ES-I3 (cell line): Measurements from ENCODE around the gene PLCH1.

ENCODE experiments used
- H3K36me3 ChIP-seq: 2 replicates; pipeline ENCODE4 v1.6.1; 2013; ENCODE audit warnings: mild to moderate bottlenecking, low read length, control low read depth, moderate library complexity; ENCODE audit not compliant: insufficient read depth
- H3K4me1 ChIP-seq: 2 replicates; pipeline ENCODE4 v1.6.1; 2013; ENCODE audit warnings: mild to moderate bottlenecking, control low read depth, low read length; ENCODE audit not compliant: insufficient read depth
- H3K9ac ChIP-seq: 2 replicates; pipeline ENCODE4 v1.6.1; 2013; ENCODE audit warnings: low read depth, mild to moderate bottlenecking, low read length, moderate library complexity
- H3K9me3 ChIP-seq: 2 replicates; pipeline ENCODE4 v1.6.1; 2013; ENCODE audit warnings: mild to moderate bottlenecking, low read length, moderate library complexity; ENCODE audit not compliant: control insufficient read depth, insufficient read depth

PLCH1 gene

DNA sequence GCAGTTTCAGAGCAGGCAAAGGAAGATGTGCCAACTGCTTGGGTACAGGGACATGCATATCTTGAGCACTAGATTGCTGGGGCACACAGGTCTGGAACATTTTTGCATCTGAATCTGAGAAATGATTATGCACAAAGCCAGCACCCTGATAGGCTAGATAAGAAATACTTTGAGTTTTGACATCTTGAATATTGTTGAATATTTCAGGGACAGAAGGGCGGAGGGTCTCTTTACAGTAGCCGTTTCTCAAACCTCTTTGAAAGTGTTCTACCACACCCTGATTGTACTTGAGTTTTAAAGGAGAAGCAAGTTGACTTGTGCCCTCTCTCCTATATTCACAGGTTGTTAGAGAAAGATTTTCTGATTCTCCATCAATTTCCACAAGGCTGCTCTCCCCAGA is 263.3 kb downstream of the PLCH1 start:
- Histone ChIP-seq H3K36me3 (no peaks in the 10 kb centered on the region), H3K9ac (no peak overlapping the region), H3K9me3 (no peaks in the 10 kb centered on the region; the same call in 1 of the 2 replicates), H3K4me1 (no peaks in the 10 kb centered on the region)

DNA sequence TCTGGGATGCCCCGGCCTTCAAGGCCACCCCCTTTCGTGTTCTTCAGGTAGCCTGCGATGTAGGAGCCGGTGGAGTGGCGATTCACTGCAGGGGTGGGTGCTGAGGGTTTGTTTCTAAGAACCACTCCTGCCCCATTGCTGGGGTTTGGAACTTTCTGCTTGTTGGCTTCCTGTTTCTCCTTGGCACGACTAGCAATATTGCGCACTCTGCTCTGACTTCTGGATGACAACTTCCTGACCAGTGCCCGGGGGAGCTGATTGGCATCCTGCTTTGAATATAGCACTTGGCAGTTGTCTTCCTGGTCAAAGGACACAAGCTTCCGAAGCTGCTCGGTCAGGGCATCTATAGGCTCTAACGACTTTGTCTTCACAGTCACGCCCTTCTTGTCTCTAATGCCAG is 263.8 kb downstream of the PLCH1 start:
- no peaks in the 10 kb centered on the region; the same call in 1 of the 2 replicates for H3K9me3 ChIP-seq
- H3K9ac ChIP-seq = no peak overlapping the region
- no peaks in the 10 kb centered on the region for H3K36me3 ChIP-seq
- H3K4me1 ChIP-seq = no peaks in the 10 kb centered on the region

DNA sequence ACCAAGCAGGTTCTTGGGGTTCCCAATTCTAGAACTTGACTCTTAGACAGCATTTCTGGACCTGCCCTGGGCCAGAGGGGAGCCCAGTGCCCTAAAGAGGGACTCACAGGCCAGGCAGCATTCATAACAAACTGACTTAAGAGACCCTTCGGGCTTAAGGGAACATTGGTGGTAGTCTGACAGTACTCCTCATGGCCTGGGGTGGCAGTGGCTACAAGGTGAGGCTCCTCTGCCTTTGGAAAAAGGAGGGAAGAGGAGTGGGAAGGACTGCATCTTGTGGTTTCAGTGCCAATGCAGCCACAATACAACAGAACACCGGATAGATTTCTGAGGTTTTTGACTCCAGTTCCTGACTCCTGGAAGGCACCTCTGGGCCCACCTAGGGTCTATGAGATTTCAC is 279.2 kb downstream of the PLCH1 start:
- Histone ChIP-seq H3K9me3 (no peaks in the 10 kb centered on the region), H3K36me3 (no peaks in the 10 kb centered on the region), H3K9ac (no peak overlapping the region)

DNA sequence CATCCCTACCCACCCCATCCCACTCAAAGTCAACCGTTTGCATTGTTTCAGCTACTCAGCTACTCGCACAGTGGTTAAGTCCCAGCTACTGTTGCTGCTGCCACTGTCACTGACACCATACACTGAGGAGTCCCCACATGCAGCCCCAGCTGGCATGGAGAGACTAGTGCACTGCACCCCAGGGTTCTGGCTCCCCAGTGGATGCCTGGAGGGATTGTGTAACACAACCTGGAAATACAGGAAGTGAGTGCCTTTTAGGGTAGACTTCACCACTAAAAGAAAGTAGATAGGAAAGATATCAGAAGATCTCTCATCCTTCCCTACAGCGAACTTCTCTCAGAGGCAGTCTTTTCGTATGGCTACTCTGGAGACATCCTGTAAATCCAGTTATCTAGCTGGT is 282.2 kb downstream of the PLCH1 start:
- Histone ChIP-seq H3K9me3 (no peaks in the 10 kb centered on the region), H3K9ac (no peak overlapping the region), H3K36me3 (no peaks in the 10 kb centered on the region), H3K4me1 (no peaks in the 10 kb centered on the region)

More for the DNA sequence above, 279.2 kb downstream of the PLCH1 start:
- H3K4me1 ChIP-seq = no peaks in the 10 kb centered on the region

DNA sequence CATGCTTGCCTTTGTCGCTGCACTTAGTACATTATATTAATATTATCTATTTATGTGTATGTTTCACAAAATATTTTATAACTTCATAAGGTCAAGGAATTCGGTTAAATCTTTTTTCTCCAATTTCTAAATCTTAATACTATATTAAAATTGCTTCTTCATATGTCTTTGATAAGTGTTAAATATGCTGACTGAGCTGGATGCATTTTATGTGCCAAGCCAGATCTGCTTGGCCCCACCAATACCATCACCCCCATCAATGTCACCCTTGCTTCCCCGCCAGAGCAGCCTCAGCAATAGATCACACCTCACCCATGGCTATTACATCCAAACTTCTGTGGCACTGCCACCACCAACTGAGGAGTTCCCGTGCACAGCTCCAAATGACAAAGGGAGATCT is 287.3 kb downstream of the PLCH1 start:
- no peaks in the 10 kb centered on the region for H3K36me3 ChIP-seq
- no peaks in the 10 kb centered on the region for H3K4me1 ChIP-seq
- H3K9ac ChIP-seq = no peak overlapping the region
- no peaks in the 10 kb centered on the region for H3K9me3 ChIP-seq

DNA sequence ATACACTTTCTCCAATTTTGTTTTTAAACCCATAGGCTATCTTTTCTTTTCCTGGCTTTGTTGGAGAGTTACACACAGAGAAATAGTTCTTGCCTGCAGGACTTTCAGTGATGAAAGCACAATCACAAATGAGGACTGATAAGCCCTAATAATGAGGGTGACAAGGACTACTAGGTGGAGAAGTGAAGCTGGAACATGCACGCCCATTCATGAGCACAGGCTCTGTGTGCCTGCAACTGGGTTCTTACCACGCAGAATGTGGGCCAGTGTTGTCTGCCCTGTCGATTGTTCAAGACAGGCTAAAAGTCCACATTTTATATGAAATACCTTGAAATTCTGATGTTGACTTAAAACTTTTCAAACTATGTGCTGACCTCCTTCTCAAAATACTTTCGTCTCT is 289.1 kb downstream of the PLCH1 start:
- Histone ChIP-seq H3K9ac (no peak overlapping the region), H3K36me3 (no peaks in the 10 kb centered on the region), H3K4me1 (no peaks in the 10 kb centered on the region), H3K9me3 (no peaks in the 10 kb centered on the region)

DNA sequence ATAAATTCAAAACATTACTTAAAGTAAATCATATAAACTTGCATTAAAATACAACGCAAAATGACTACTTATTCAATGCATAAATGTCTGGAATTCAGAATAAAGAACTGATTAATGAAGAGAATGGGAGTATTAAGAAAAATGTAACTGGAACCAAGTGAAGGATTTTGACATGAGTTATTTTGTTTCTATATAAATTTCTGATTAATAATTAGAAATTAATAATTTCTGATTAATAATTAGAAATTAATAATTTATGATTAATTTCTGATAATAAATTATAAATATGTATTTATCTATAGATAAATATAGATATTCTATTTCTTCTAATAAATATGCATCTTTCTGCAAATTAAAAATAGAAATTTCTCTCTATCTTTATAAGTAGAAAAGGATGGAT is 291.4 kb downstream of the PLCH1 start:
- Histone ChIP-seq H3K9me3 (no peaks in the 10 kb centered on the region), H3K36me3 (no peaks in the 10 kb centered on the region), H3K4me1 (no peaks in the 10 kb centered on the region), H3K9ac (no peak overlapping the region)

DNA sequence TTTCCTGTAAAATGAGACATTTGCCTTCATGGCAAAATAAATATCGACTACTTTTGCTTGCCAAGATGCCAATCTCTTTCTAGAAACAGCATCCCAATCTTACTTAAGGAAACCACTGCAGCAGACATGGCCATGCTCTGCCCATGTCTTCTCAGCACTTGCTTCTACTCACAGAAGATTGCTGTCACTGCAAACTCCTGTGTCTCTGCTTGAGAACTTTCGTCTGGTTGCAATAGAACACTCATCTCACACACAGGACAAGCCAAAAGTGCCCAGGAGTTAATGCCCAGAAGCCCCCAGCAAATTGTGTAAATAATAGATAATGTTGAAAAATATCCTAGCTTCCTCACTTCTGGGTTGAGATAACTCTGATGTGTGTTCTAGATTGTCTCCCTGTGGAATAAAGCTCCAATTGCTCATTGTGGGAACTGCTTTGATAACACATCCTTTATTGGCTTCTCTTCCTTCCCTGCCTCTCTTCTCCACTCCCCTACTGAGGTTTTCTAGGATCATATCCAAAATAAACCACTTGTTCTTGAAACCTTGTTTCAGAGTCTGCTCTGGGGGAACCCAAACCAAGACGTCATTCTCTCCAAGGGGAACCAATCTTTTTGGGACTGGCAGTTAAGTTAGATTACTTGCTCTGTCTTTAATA is 295.1 kb downstream of the PLCH1 start:
- Histone ChIP-seq H3K9ac (no peak overlapping the region), H3K4me1 (no peaks in the 10 kb centered on the region), H3K36me3 (no peaks in the 10 kb centered on the region), H3K9me3 (no peaks in the 10 kb centered on the region)

DNA sequence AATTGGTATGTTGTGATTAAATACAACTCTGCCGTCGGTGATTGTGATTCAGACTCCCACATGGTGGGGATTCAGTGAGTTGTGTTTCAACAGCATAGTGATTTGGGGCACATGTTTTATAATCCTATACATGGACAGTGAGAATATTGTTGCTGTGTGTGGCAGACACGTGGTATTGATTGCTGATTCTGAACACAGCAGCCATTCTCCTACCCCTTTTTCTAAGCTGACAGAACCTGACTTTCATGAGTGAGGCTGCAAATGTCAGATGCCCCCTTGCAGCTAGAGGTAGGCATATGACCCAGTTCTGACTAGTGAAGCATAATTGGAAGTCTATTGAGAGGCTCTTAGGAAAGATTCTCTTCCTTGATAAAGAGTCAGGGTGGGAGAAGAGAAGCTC is 296.3 kb downstream of the PLCH1 start:
- H3K36me3 ChIP-seq = no peaks in the 10 kb centered on the region
- no peaks in the 10 kb centered on the region for H3K4me1 ChIP-seq
- no peaks in the 10 kb centered on the region for H3K9me3 ChIP-seq
- H3K9ac ChIP-seq = no peak overlapping the region

DNA sequence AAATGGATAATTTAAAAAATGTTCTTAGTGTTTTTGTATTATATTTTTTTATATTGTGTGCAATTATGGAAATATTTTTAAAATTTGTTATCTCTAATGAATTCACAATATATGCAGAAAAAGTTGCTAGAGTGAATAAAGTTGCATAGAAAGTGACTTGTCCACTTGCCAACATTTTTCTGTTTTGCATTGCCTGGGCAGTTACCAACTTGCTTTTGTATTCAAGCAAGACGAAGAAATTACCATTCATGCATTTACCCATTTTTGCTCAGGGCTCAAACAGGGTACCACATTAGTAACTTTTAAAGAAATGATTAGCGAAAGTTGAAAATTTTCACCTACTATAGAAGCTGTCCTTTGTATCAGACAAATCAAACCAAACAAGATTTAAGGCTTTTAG is 298.5 kb downstream of the PLCH1 start:
- Histone ChIP-seq H3K4me1 (no peaks in the 10 kb centered on the region), H3K9me3 (no peaks in the 10 kb centered on the region), H3K36me3 (no peaks in the 10 kb centered on the region), H3K9ac (no peak overlapping the region)

DNA sequence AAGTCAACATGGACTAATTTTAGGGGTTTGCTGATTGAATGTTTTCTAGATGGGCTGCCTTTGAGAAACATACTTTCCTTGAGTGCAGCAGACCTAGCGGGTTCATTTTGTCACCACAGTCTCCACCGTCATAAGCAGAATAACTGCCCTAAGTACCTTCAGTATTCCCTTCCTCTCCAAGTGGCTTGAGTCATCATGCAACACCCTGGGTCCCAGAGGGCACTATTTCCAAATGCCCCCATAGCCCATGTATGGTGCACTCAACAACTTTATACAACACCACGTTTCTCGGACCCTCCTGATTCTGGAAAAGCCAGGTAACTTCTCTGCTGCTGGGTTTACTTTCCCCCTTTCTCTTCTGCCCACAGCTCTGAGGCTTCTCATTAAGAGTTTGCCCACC is 300.1 kb downstream of the PLCH1 start:
- Histone ChIP-seq H3K4me1 (no peaks in the 10 kb centered on the region), H3K36me3 (no peaks in the 10 kb centered on the region), H3K9me3 (no peaks in the 10 kb centered on the region), H3K9ac (no peak overlapping the region)

DNA sequence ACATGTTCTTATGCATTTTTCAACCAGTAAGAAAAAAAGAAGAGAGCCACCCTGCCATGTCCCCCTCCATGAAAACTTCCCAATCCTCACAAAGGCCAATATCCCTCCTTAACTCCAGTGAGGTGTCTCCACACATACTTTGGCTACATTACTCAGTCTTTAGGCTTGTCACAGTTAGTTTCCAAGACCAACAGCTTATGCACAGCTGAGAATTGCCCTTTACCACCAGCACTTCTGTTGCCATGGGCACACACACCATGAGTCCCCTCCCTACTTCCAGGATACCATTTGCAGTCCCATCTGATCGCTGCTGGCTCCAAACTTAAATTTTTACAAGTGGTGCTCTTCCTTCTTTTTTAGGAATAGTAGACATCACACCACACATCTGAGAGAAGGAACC is 301.1 kb downstream of the PLCH1 start:
- no peak overlapping the region for H3K9ac ChIP-seq
- no peaks in the 10 kb centered on the region for H3K4me1 ChIP-seq
- H3K36me3 ChIP-seq = no peaks in the 10 kb centered on the region
- H3K9me3 ChIP-seq = no peaks in the 10 kb centered on the region

DNA sequence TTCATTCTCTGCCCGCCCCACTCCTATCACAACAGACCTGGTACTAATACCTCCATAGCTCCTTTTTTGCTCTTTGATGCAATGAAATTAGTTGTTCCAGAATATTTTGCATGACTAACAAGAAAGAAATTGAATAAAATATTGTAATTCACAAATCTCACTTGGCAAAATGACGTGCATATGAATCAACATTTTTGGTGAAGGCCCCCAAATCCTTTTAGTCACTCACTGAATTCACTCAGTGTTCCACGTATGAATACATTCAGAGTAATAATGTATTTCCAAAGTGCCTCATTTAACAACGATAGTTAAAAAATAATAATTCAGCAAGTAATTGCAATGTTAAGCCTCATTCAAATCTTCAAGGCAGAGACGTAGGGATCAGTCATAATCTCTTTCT is 302.8 kb downstream of the PLCH1 start:
- no peaks in the 10 kb centered on the region for H3K36me3 ChIP-seq
- no peaks in the 10 kb centered on the region for H3K4me1 ChIP-seq
- H3K9ac ChIP-seq = no peak overlapping the region
- no peaks in the 10 kb centered on the region for H3K9me3 ChIP-seq

DNA sequence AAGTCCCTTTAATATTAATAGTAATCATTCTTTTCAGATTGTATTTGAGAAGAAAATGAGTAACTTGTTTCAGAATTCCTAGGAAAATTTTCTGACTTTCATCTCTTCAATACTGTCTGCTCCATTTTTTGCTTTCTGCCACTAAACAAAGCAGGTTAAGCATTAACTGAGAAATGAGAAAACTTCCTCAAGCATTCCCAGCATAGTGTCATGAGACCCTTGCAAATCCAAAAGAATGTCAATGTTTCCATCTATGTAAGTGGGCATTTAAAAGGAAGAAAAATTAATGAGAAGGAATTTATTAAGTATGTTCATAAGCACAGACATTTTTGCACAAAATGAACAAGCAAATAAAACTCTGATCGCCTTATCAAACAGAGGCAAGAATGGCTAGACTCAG is 303.4 kb downstream of the PLCH1 start:
- H3K9me3 ChIP-seq = no peaks in the 10 kb centered on the region
- no peaks in the 10 kb centered on the region for H3K36me3 ChIP-seq
- H3K4me1 ChIP-seq = no peaks in the 10 kb centered on the region
- no peak overlapping the region for H3K9ac ChIP-seq

DNA sequence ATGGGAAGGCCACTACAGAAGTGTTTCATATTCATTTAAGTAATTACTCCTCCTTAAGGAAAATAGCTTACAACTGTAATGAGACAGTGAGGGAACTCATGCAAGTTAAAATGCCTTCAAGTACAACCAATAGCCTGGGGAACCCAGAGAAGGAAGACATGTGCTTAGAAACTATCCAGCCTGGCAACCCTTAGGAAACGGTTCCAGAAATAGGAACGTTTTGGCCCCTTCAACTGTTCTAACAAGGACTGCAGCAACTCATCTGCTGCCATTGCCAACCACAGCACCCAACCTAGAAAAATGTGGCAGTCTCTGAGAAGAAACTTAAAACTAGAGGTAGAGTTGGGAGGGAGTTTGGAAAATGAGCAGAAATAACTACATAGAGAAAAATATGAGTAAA is 303.8 kb downstream of the PLCH1 start:
- Histone ChIP-seq H3K9ac (no peak overlapping the region), H3K9me3 (no peaks in the 10 kb centered on the region), H3K36me3 (no peaks in the 10 kb centered on the region), H3K4me1 (no peaks in the 10 kb centered on the region)

DNA sequence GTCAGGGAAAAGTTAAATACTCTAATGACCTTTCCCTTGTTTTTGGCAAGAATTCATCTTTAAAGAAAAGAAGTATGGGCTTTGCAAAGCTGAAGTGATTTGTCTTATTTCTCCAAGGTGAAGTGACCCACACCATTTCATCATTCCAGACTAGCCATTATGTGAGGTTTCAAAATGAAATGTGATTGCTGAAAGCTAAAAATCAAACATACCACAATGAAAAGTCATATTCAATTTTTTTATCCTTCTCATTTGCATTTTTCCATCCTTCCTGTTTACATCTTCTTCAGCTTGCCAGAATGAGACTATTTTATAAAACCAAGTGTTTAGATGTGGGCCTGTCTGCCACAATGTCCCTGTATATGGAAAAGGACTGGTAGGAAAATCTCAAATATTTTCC is 309.1 kb downstream of the PLCH1 start:
- H3K36me3 ChIP-seq = no peaks in the 10 kb centered on the region
- no peaks in the 10 kb centered on the region for H3K9me3 ChIP-seq
- H3K4me1 ChIP-seq = no peaks in the 10 kb centered on the region
- no peak overlapping the region for H3K9ac ChIP-seq
